ENCODE measurements around the gene MAGOH. TPM values are rescaled to one million over a fixed set of nuclear protein-coding genes. Genes with fewer than 3 reads are reported as not detected.

The MAGOH gene
- total RNA-seq, 2 donors from 2014 or later, result 23.0 to 36.1 TPM

DNA sequence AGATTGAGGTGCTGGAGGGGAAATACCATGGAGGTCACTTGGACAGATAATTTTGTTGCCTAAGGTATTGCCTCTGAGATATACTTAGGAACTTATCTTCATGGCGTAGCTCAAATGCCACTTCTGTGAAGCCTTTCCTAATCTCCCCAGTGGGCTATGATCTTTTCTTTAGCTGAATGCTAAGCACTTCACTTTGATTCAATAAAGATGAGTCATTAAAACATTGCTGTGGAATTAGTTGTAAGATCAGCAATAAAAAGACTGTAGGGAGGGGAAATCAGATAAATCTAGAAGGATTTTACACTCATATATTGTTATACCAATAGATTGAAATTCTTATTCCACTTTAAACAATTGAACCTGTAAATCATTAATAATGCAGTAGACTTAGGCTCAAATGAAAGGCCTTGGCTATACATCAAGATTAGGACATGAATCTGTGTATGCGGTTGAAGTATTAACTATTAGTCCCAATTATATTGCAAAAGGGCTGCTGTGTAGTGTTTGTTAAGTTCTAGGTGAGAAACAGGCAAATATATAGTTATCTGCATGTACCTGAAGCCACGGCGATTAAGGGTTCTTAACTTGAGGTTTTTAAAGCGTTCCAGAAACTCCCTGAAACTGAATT, 19.2 kb upstream of the MAGOH start:
- H3K9me3 ChIP-seq, result no peaks in the 10 kb centered on the region
- 76% methylated on average over 5 of the region's 5 CpGs for WGBS
- TF ChIP-seq POLR2AphosphoS5 (IDR thresholded peaks at IDR 0.05) (no peak), POLR2A (IDR thresholded peaks at IDR 0.05) (no peak)
- TF ChIP-seq, protein P1, sequence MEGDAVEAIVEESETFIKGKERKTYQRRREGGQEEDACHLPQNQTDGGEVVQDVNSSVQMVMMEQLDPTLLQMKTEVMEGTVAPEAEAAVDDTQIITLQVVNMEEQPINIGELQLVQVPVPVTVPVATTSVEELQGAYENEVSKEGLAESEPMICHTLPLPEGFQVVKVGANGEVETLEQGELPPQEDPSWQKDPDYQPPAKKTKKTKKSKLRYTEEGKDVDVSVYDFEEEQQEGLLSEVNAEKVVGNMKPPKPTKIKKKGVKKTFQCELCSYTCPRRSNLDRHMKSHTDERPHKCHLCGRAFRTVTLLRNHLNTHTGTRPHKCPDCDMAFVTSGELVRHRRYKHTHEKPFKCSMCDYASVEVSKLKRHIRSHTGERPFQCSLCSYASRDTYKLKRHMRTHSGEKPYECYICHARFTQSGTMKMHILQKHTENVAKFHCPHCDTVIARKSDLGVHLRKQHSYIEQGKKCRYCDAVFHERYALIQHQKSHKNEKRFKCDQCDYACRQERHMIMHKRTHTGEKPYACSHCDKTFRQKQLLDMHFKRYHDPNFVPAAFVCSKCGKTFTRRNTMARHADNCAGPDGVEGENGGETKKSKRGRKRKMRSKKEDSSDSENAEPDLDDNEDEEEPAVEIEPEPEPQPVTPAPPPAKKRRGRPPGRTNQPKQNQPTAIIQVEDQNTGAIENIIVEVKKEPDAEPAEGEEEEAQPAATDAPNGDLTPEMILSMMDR (IDR thresholded peaks at IDR 0.05), result no peak
- H3K36me3 ChIP-seq, result no peaks in the 10 kb centered on the region
- intact Hi-C loops (cut with DNase I), result no loop called here
- H3K4me1 ChIP-seq (replicated peaks), result no peaks in the 10 kb centered on the region
- DNase-seq (ENCODE audit: low spot score), result no peak
- H3K27me3 ChIP-seq (replicated peaks; ENCODE audit: insufficient read depth), result no peaks in the 10 kb centered on the region
- no peak overlapping the region for H3K27ac ChIP-seq
- H3K4me3 ChIP-seq, result no peak overlapping the region

DNA sequence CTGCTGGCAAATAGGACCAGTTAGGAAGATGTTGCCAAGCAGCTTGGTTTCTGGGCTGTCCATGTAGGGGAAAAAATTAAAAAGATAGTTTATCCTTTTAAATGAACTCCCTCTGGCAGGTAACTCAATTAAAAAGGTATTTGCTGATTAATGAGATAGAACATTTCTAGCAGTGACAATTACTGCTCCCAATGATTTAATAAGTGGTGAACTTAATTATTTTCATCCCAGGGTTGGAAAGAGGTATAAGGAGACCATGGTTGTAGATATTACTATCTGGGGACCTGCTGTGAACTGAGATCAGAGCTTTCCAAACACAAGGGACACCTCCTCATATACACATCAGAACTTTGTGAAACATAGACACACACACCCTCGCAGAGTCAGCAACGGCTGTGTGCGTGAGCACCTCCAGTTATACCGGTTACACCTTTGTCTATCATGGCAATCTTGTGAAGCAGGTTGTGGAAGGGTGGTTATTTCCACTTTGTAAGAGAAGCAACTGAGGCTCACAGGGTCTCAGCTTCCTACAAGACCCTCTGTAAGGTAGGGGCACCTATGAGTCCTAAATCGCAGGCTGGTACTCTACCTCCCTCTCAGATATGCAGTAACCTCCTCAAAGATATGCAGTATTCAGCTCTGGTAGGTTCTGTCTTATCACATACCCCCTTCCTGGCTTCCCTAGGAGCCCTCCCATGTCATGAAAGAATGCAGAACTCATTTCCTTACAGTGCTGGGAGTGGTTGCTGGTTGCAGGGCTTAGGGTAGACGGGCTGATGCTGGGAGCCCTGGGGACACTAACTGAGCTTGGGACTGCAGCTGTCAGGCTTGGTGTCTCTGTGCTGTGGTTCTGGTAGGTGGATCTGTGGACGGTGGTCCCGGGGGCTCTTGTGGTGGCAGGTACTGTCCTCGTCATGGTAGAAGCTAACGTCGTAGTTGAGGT, 18.5 kb upstream of the MAGOH start:
- no peak for DNase-seq (ENCODE audit: low spot score)
- H3K36me3 ChIP-seq, result no peaks in the 10 kb centered on the region
- intact Hi-C loops (cut with DNase I), result no loop called here

DNA sequence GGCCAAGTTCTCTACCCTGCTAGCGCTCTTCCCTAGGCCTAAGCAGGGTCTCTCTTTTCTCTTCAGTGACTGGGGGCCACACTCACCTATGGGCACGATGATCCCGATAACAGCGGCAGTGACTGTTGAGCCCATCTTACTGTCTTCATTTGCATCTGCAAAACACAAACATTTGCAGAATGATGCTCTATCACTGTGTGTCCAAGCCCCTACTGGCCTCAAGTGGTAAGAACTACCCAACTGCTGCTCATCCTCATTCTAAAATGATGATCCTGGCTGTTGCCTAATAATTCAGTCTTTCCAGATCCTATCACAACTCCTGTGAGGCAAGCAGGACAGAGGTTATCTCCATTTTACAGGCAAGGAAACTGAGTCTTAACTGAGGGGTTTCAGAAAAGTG, 16.7 kb upstream of the MAGOH start:
- TF ChIP-seq POLR2AphosphoS5 (IDR thresholded peaks at IDR 0.05), result no peak
- TF ChIP-seq POLR2A (IDR thresholded peaks at IDR 0.05), result no peak
- TF ChIP-seq, protein P1 (IDR thresholded peaks at IDR 0.05), result no peak
- no peaks in the 10 kb centered on the region for H3K9me3 ChIP-seq
- no peaks in the 10 kb centered on the region for H3K4me1 ChIP-seq (replicated peaks)
- 97% methylated on average over 4 of the region's 4 CpGs for WGBS
- no peaks in the 10 kb centered on the region for H3K27me3 ChIP-seq (replicated peaks; ENCODE audit: insufficient read depth)
- intact Hi-C loops (cut with DNase I), result no loop called here
- H3K4me3 ChIP-seq, result no peak overlapping the region
- no peaks in the 10 kb centered on the region for H3K36me3 ChIP-seq
- no peak overlapping the region for H3K27ac ChIP-seq
- DNase-seq (ENCODE audit: low spot score), result no peak

More for the DNA sequence above, 18.5 kb upstream of the MAGOH start:
- H3K9me3 ChIP-seq, result no peaks in the 10 kb centered on the region
- H3K4me3 ChIP-seq, result no peak overlapping the region
- H3K4me1 ChIP-seq (replicated peaks), result no peaks in the 10 kb centered on the region
- H3K27ac ChIP-seq, result no peak overlapping the region
- TF ChIP-seq POLR2AphosphoS5 (IDR thresholded peaks at IDR 0.05) (no peak), POLR2A (IDR thresholded peaks at IDR 0.05) (no peak)
- TF ChIP-seq, protein P1 (IDR thresholded peaks at IDR 0.05), result no peak
- WGBS, result 85% methylated on average over 11 of the region's 11 CpGs
- no peaks in the 10 kb centered on the region for H3K27me3 ChIP-seq (replicated peaks; ENCODE audit: insufficient read depth)

DNA sequence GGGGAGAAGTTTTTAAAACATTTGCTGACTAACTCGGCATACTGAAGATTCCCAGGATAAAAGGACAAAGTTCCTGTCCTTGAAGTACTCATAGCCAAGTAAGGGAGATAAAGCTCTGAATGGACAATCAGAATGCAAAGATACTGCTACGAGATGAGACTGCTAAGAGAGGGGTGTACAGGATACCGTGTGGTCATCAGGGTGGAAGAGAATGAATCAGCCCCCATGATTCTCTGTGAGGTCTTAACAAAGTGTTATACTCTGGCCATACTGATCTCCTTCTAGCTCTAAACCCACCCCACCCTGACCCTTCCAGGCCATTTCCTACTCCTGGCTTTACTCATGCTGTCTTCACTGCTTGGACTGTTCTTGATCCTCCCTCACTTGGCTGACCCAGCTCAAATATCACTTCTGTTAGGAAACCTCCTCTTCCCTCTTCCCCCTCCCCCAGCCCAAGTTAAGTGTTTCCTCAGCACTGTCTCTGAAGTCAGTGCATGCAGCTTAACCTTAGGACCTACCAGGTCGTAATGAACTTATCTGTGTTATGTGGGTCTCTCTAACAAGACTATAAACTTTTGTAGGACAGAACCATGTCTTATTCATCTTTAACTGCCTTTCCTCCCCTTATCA, 15.8 kb upstream of the MAGOH start:
- H3K4me1 ChIP-seq (replicated peaks), result no peaks in the 10 kb centered on the region
- TF ChIP-seq POLR2A (IDR thresholded peaks at IDR 0.05), result no peak
- TF ChIP-seq, protein P1 (IDR thresholded peaks at IDR 0.05), result no peak
- no peak for TF ChIP-seq POLR2AphosphoS5 (IDR thresholded peaks at IDR 0.05)
- H3K27ac ChIP-seq, result no peak overlapping the region
- 82% methylated on average over 4 of the region's 4 CpGs for WGBS
- DNase-seq (ENCODE audit: low spot score), result no peak
- H3K27me3 ChIP-seq (replicated peaks; ENCODE audit: insufficient read depth), result no peaks in the 10 kb centered on the region
- no peaks in the 10 kb centered on the region for H3K9me3 ChIP-seq
- no peak overlapping the region for H3K4me3 ChIP-seq
- intact Hi-C loops (cut with DNase I), result no loop called here
- H3K36me3 ChIP-seq, result no peaks in the 10 kb centered on the region
